Measurements from ENCODE around the gene MDH1.

DNA sequence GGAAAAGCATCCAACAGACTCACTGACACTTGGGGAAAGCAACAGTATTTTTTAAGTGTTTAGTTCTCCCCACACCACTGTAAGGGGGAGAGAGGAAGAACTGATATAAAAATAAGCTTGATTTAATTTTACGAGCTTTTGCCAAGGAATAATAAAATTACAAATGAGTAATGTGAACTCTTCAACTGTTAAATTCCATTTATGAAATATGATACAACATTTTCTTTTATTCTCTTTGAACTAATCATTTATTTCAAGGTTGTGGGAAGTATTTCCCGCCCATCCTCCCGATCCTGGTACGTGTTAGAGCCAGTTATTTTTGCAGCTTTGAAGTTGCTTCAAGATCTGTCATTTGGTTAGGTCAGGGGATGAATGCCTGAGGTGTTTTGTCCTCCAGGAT is 35.7 kb upstream of the MDH1 start:
- TF ChIP-seq, protein P1, sequence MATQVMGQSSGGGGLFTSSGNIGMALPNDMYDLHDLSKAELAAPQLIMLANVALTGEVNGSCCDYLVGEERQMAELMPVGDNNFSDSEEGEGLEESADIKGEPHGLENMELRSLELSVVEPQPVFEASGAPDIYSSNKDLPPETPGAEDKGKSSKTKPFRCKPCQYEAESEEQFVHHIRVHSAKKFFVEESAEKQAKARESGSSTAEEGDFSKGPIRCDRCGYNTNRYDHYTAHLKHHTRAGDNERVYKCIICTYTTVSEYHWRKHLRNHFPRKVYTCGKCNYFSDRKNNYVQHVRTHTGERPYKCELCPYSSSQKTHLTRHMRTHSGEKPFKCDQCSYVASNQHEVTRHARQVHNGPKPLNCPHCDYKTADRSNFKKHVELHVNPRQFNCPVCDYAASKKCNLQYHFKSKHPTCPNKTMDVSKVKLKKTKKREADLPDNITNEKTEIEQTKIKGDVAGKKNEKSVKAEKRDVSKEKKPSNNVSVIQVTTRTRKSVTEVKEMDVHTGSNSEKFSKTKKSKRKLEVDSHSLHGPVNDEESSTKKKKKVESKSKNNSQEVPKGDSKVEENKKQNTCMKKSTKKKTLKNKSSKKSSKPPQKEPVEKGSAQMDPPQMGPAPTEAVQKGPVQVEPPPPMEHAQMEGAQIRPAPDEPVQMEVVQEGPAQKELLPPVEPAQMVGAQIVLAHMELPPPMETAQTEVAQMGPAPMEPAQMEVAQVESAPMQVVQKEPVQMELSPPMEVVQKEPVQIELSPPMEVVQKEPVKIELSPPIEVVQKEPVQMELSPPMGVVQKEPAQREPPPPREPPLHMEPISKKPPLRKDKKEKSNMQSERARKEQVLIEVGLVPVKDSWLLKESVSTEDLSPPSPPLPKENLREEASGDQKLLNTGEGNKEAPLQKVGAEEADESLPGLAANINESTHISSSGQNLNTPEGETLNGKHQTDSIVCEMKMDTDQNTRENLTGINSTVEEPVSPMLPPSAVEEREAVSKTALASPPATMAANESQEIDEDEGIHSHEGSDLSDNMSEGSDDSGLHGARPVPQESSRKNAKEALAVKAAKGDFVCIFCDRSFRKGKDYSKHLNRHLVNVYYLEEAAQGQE (IDR thresholded peaks at IDR 0.05; ENCODE audit: insufficient read depth in 1 of 2, low read depth in 2 of 2, low read length in 2 of 2) = no peak
- no peak for TF ChIP-seq SIN3A (IDR thresholded peaks at IDR 0.05; ENCODE audit: borderline replicate concordance, insufficient read depth, low read length)
- TF ChIP-seq POLR2AphosphoS5 (IDR thresholded peaks at IDR 0.05; ENCODE audit: low read depth, low read length) = no peak
